HepG2 (cell line): Measurements from ENCODE around the gene SPPL3. TPM values are rescaled to one million over a fixed set of nuclear protein-coding genes. Genes with fewer than 3 reads are reported as not detected.
A peak's percentile ranks its signal among the peaks of the same experiment; 100 is the strongest.

Experiments used
- ATF1 ChIP-seq: IDR thresholded peaks from 2 replicates; pipeline ENCODE4 v1.6.1; 2016; ENCODE audit warnings: mild to moderate bottlenecking, control low read depth
- ATF2 ChIP-seq: sonication (generic); formaldehyde crosslinking; IDR thresholded peaks from 2 replicates; pipeline ENCODE4 v1.4.0; 2020; ENCODE audit warnings: missing genetic modification reagents
- CREB1 ChIP-seq, 2 experiments: fragments of 450-650 bp in 1 of 2; IDR thresholded peaks; 2 replicates each; pipeline ENCODE4 v1.6.1; 2016 to 2017; ENCODE audit warnings: control low read depth in 1 of 2, mild to moderate bottlenecking in 1 of 2, missing compliant biosample characterization in 1 of 2, missing genetic modification characterization in 1 of 2
- EEA1 ChIP-seq: sonication (generic); formaldehyde crosslinking; IDR thresholded peaks from 2 replicates; pipeline ENCODE4 v1.5.1; 2020; ENCODE audit warnings: mild to moderate bottlenecking, missing genetic modification reagents, borderline replicate concordance
- FOSL2 ChIP-seq: sonication (generic); formaldehyde crosslinking; IDR thresholded peaks from 2 replicates; pipeline ENCODE4 v1.4.0; 2020; ENCODE audit warnings: missing genetic modification reagents
- GLI4 ChIP-seq: sonication (generic); formaldehyde crosslinking; IDR thresholded peaks from 2 replicates; pipeline ENCODE4 v1.5.1; 2020; ENCODE audit warnings: missing genetic modification reagents, mild to moderate bottlenecking, moderate library complexity, borderline replicate concordance
- HNF4G ChIP-seq, 2 experiments: sonication (generic) in 1 of 2; formaldehyde crosslinking in 1 of 2; IDR thresholded peaks; 2 replicates each; pipeline versions ENCODE4 v1.4.0 to v1.6.1; 2011 to 2020; ENCODE audit warnings: borderline replicate concordance in 2 of 2, low read depth in 2 of 2, mild to moderate bottlenecking in 2 of 2, low read length in 1 of 2, missing genetic modification reagents in 1 of 2, moderate library complexity in 1 of 2
- ISL2 ChIP-seq: sonication (generic); formaldehyde crosslinking; IDR thresholded peaks from 2 replicates; pipeline ENCODE4 v1.5.0; 2020; ENCODE audit warnings: missing genetic modification reagents
- MAFK ChIP-seq, 2 experiments: IDR thresholded peaks in 1 of 2; conservative IDR thresholded peaks in 1 of 2; 2 replicates each; pipeline ENCODE4 v1.6.1; 2011; ENCODE audit warnings: improper control_type of control experiment in 2 of 2, low read length in 2 of 2
- MIER3 ChIP-seq: IDR thresholded peaks from 2 replicates; pipeline ENCODE4 v1.6.1; 2016; ENCODE audit warnings: missing compliant biosample characterization, borderline replicate concordance
- NCOA2 ChIP-seq: sonication (generic); formaldehyde crosslinking; IDR thresholded peaks from 2 replicates; pipeline ENCODE4 v1.8.0; 2022; ENCODE audit warnings: inconsistent platforms
- NFKB2 ChIP-seq: sonication (generic); formaldehyde crosslinking; IDR thresholded peaks from 2 replicates; pipeline ENCODE4 v1.4.0; 2020; ENCODE audit warnings: missing genetic modification reagents, borderline replicate concordance
- RAD51 ChIP-seq: fragments of 450-650 bp; IDR thresholded peaks from 2 replicates; pipeline ENCODE4 v1.6.1; 2016; ENCODE audit warnings: borderline replicate concordance
- RBM22 ChIP-seq: fragments of 200-400 bp; formaldehyde crosslinking; optimal IDR thresholded peaks from 2 replicates; pipeline ENCODE3; 2017; ENCODE audit warnings: mild to moderate bottlenecking, low read length, moderate library complexity
- RXRB ChIP-seq: IDR thresholded peaks from 2 replicates; pipeline ENCODE4 v1.6.1; 2016; ENCODE audit warnings: borderline replicate concordance, missing genetic modification reagents, missing compliant biosample characterization
- THRA ChIP-seq: sonication (generic); formaldehyde crosslinking; IDR thresholded peaks from 2 replicates; pipeline ENCODE4 v1.4.0; 2020; ENCODE audit warnings: missing genetic modification reagents, borderline replicate concordance
- ZBTB20 ChIP-seq: sonication (generic); formaldehyde crosslinking; IDR thresholded peaks from 2 replicates; pipeline ENCODE4 v1.8.1; 2023; ENCODE audit warnings: missing genetic modification reagents, low read depth, mild to moderate bottlenecking, borderline replicate concordance
- ZNF33A ChIP-seq: sonication (generic); formaldehyde crosslinking; IDR thresholded peaks from 2 replicates; pipeline ENCODE4 v1.5.1; 2020; ENCODE audit warnings: missing genetic modification reagents, mild to moderate bottlenecking, moderate library complexity, borderline replicate concordance
- ZNF362 ChIP-seq: sonication (generic); formaldehyde crosslinking; IDR thresholded peaks from 2 replicates; pipeline ENCODE4 v1.4.0; 2020; ENCODE audit warnings: missing genetic modification reagents, mild to moderate bottlenecking, borderline replicate concordance
- ZNF563 ChIP-seq: sonication (generic); formaldehyde crosslinking; IDR thresholded peaks from 2 replicates; pipeline ENCODE4 v1.8.0; 2022; ENCODE audit warnings: mild to moderate bottlenecking, moderate library complexity, missing genetic modification reagents
- polyA plus RNA-seq, 8 experiments: library from polyadenylated mRNA; depleted of rRNA in 3 of 8; stranded (reverse) in 7 of 8; unstranded in 1 of 8; fragments of >200 nt; fragmentation: Illumina TruSeq in 4 of 8; extraction: Trizol in 4 of 8; gene quantifications; 2 replicates each; pipeline versions ENCODE4 v1.2.1 to v1.2.3, GENCODE V29; 2011 to 2016; ENCODE audit warnings: low read depth in 4 of 8, missing spikeins in 1 of 8, mixed read lengths in 1 of 8; ENCODE audit not compliant: insufficient read depth in 1 of 8
- total RNA-seq, 5 experiments: library from RNA; depleted of rRNA; stranded (reverse); fragments of >200 nt; fragmentation: Illumina TruSeq; extraction: Trizol; gene quantifications; 2 replicates each; pipeline ENCODE4 v1.2.3, GENCODE V29; 2016; ENCODE audit warnings: low read depth in 1 of 5
- TF ChIP-seq, protein P1 (sequence below): sonication (generic); formaldehyde crosslinking; IDR thresholded peaks from 2 replicates; pipeline ENCODE4 v1.5.0; 2020; ENCODE audit warnings: missing genetic modification reagents
- TF ChIP-seq, protein P2 (sequence below): sonication (generic); formaldehyde crosslinking; IDR thresholded peaks from 2 replicates; pipeline ENCODE4 v1.5.0; 2020; ENCODE audit warnings: mild to moderate bottlenecking, missing genetic modification reagents

The SPPL3 gene
- total and polyA plus RNA-seq, 2 of the 13 experiments (the other 11 are each of a cell fraction or from before 2014, with no cell fraction given): 8.9 to 9.1 TPM

DNA sequence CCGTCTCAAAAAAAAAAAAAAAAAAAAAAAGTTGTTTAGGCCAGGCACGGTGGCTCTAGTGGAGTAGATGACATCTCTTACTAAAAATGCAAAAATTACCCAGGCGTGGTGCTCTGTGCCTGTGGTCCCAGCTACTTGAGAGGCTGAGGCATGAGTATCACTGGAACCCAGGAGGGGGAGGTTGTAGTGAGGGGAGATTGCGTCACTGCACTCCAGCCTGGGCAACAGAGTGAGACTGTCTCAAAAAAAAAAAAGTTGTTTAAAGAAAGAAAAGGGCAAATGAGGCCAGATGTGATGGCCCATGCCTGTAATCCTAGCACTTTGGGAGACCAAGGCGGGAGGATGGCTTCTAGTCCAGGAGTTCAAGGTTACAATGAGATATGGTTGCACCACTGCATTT lies 36.6 kb upstream of the SPPL3 start (continued):
- TF ChIP-seq NCOA2 (peak; percentile 19; the same call in 1 of the 2 replicates), RXRB (CRISPR knock-in tag) (peak; percentile 82), FOSL2 (0 out of 2 replicates have a peak, but pooled peaks have one; percentile 22), THRA (CRISPR knock-in tag) (peak; percentile 96; the same call in 1 of the 2 replicates), RAD51 (no peak), MIER3 (CRISPR knock-in tag) (no peak), ZNF33A (CRISPR knock-in tag) (no peak), EEA1 (CRISPR knock-in tag) (no peak), NFKB2 (CRISPR knock-in tag) (no peak), GLI4 (CRISPR knock-in tag) (no peak), ISL2 (CRISPR knock-in tag) (no peak), HNF4G (IDR thresholded peaks at IDR 0.05; ENCODE audit: borderline replicate concordance, low read depth, low read length) (peak; percentile 24; the same call in 1 of the 2 replicates), HNF4G (CRISPR knock-in tag; IDR thresholded peaks at IDR 0.05; ENCODE audit: borderline replicate concordance, low read depth) (no peak), CREB1 (IDR thresholded peaks at IDR 0.05) (no peak), CREB1 (CRISPR knock-in tag; IDR thresholded peaks at IDR 0.05) (no peak), MAFK (conservative IDR thresholded peaks at IDR 0.05 in 1 of 2, IDR thresholded peaks at IDR 0.05 in 1 of 2; ENCODE audit: low read length in 2 of 2) (no peak), ATF2 (CRISPR knock-in tag) (peak; percentile 37; the same call in 1 of the 2 replicates), ZNF362 (CRISPR knock-in tag) (peak; percentile 94), RBM22 (no peak), ATF1 (CRISPR knock-in tag) (no peak), ZBTB20 (CRISPR knock-in tag) (no peak), ZNF563 (no peak)
- TF ChIP-seq, protein P1, sequence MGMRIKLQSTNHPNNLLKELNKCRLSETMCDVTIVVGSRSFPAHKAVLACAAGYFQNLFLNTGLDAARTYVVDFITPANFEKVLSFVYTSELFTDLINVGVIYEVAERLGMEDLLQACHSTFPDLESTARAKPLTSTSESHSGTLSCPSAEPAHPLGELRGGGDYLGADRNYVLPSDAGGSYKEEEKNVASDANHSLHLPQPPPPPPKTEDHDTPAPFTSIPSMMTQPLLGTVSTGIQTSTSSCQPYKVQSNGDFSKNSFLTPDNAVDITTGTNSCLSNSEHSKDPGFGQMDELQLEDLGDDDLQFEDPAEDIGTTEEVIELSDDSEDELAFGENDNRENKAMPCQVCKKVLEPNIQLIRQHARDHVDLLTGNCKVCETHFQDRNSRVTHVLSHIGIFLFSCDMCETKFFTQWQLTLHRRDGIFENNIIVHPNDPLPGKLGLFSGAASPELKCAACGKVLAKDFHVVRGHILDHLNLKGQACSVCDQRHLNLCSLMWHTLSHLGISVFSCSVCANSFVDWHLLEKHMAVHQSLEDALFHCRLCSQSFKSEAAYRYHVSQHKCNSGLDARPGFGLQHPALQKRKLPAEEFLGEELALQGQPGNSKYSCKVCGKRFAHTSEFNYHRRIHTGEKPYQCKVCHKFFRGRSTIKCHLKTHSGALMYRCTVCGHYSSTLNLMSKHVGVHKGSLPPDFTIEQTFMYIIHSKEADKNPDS (CRISPR knock-in tag): no peak
- TF ChIP-seq, protein P2, sequence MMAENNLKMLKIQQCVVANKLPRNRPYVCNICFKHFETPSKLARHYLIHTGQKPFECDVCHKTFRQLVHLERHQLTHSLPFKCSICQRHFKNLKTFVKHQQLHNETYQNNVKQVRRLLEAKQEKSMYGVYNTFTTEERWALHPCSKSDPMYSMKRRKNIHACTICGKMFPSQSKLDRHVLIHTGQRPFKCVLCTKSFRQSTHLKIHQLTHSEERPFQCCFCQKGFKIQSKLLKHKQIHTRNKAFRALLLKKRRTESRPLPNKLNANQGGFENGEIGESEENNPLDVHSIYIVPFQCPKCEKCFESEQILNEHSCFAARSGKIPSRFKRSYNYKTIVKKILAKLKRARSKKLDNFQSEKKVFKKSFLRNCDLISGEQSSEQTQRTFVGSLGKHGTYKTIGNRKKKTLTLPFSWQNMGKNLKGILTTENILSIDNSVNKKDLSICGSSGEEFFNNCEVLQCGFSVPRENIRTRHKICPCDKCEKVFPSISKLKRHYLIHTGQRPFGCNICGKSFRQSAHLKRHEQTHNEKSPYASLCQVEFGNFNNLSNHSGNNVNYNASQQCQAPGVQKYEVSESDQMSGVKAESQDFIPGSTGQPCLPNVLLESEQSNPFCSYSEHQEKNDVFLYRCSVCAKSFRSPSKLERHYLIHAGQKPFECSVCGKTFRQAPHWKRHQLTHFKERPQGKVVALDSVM (CRISPR knock-in tag): peak; percentile 84
